GM19468 (cell line): ENCODE results near the gene HOXB8.

Experiments used
- ATAC-seq: cut with Tn5 transposase; IDR thresholded peaks from one replicate; pipeline ENCODE4 v1.9.1; 2021; ENCODE audit warnings: mild to moderate bottlenecking, moderate library complexity, moderate number of reproducible peaks; ENCODE audit not compliant: unreplicated experiment; ENCODE audit errors: extremely low read depth

The HOXB8 gene

DNA sequence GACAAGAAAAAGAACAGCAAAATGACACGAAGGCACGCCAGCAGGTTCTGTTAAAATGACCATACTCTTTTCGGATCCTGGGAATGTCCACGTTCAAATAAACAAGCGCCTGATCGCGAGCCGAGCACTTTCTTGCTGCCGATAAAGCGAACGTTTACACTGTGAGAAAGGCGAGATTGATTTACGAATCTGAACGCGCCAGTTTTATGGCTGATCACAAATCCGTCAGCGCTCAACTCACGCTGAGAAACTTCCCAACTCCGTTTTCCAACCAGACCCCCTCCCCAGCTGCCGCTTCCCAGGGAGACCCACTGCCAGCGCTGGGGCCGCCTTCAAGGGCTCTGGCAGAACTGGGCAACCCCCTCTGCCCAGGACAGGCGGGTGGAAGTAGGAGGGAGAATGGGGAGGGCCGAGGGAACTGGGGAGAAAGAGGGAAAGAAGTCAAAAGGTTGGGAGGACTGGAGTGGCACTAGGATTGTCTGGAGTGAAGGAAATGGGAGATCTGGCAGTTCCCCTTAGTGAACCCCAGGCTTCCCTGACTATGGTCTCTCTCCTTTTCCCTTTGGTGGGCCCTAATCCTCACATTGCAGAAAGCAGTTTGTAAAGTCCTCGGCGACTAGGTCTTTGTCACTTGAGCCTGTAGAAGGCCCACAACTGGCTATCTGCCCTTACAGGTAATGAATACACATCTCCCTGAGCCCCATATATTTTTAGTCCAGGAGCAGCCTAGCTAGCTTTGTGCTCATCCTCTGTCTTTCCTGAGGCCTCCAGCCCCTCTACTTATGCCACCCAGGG lies 43.9 kb downstream of the HOXB8 start:
- no peak for ATAC-seq

DNA sequence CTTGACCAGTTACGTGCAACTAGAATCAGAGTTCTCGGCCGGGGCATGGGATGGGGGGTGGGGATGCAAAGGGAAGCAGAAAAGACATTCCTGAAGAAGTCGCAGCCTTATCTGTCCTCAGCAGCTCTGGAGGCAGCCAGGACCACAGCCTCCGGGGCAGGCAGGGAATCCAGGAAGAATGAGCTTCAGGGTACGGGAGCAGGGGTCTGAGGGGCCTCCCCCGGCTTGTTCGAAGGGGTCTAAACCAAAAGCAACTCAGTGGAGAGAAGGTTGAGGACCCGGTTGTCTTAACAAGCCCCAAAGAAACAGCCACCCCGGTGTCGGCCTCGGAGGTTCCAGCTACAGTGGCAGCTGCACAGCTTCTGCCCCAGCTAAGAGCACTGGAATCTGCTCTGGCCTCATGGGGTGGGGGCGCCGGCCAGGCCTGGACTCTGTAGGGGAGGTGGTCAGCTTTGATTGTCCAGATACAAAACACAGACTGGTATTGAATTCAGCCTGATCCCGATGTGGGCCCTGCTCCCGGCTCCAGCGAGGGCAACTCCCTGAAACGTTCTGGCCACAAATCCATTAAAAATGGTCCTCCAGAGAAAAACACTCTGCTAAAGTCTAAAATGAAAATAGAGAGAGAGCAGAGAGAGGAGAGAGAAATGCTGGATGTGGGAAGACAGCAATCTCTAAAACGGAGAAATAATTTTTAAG lies 44.6 kb downstream of the HOXB8 start:
- no peak for ATAC-seq

DNA sequence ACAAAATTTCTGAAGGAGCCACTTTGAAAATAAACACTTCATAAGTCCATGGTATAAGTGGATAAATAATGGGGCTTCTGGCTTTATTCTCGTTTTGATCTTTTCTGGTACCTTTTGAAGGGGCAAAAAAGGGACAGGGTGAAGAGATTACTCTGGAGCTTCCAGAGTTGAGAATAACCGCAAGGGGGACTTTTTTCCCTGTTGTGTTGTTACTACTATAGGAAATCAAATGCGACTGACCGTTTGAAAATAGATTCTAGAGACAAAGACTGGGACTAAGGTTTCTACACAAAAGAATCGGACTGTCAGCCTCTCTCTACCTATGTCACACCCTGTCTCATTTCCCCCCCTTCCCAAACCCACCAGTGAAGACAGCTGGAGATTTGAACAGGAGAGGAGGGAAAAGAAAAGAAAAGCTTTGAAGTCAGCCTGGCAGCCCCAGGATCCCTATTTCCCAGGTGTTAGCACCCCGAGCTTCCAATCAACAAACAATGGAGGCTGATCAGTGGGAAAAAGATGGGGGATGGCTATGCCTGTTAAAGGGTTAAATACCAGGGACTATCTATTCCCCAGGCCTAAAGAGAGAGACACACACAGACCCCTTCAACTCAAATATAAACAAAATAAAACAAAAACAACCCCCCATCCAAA lies 45.3 kb downstream of the HOXB8 start:
- no peak for ATAC-seq

DNA sequence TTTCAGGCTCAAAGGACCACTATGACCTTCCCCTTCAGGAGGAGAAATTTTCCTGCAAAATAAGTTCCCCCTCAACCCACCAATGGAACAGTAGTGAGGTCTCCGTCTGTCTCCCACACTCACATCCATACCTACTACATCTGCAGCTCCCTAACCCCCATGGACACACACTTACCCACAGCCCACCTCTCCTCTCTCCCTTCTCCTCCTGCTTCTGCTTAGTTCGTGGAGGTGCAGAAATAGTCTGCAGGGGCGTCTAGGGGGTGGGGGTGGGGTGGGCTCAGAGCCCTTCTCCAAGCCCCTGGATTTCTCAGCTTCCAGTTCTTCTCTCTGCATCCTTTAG lies 45.9 kb downstream of the HOXB8 start:
- no peak for ATAC-seq

DNA sequence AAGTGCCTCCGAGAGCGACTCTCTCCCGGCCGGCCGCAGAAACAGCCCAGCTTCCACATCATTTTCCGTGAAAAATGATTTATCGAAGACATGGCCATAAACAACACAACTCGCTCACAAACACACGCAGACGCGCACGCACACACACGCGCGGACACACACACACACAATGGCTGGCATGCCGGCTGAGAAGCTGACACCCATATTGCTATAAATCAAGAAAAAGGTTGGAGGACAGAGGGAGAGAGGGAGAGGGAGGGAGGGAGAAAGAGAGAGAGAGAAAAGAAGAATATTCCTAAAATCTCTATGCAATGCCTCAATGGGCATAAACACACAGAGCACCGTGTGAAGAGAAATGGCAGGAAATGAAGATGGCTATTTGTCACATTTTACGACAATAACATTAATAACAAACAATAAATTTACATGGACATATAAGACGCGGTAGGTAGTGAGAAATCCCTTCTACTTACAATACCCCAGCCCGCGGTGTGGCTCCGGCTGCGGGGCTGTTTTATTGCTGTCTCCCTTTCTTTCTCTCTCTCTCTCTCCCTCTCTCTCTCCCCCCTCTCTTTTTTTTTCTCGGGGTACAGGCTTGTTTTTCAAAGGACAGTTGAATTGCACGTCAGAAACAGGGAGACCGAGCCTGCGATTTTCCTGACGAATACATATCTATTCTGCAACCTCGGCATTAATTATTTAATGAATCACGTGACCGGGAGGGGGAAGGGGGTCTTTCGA lies 46.4 kb downstream of the HOXB8 start:
- no peak for ATAC-seq

DNA sequence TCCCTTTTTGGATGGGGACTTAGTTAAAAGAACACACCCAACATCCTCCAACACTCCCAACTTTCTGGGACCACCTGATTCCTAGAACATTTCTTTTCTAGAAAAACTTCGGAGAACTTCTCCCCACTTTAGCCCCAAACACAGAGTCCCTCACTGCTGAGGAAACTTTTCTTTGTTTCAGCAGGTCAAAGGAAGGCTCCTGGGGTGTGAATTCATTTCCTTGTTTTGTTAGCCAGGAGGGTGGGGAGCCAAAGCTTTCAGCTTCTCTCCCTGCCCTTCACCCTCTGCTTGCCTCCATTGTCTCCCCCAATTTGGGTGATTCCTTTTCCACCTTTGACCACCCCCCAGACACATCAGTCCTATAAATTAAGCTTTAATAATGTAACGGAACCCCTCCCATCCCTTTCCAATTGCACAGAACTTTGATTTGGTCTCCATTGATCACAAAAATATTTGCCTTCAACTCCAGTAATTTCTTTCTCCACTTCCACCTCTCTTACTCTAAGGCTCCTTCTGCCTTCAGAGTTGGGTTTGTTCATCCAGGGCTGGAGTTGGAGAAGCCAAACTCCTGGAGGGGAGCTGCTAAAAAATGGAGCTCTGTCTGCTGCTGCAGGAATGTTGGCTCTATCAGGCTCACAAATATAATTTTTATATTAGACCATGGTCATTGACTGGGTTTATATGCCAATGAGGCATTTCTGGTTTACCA lies 47.3 kb downstream of the HOXB8 start:
- ATAC-seq, result no peak

DNA sequence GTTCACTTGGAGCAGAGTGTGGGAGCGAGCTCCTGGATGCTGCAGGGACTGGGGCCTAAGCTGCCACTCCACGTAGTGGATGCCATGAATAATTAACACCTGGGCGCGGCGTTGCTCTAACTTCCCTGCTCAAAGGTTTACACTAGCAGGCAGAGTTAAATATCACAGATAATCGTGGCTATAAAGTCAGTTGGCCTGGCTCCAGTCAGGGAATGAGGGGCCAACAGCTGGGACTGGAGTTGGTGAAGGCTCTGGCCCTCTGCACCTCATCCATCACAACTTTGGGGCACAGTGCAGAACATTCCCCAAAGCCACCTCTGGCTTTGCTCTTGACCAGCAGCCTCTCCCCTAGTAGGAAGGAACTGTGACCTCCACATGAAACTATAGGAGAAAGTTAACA lies 47.9 kb downstream of the HOXB8 start:
- no peak for ATAC-seq

DNA sequence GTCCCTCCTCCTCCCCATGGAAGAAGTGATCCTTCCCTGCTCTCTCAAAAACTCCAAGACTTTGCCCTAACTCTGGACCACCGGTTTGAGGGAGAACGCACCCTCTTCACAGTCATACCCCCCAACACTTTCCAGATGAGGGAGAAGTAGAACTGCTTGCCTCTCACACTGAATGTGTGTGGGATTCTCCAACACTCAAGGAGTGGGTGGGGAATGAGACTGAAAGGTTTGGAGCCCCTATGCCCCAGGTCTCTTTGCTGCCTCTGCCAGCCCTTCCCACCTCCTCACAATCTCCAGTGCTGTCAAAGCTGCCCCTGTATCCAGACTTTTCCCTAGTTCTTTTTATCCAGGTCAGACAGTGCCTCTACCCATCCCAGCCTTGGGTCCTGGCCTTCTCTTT lies 48.4 kb downstream of the HOXB8 start:
- no peak for ATAC-seq

DNA sequence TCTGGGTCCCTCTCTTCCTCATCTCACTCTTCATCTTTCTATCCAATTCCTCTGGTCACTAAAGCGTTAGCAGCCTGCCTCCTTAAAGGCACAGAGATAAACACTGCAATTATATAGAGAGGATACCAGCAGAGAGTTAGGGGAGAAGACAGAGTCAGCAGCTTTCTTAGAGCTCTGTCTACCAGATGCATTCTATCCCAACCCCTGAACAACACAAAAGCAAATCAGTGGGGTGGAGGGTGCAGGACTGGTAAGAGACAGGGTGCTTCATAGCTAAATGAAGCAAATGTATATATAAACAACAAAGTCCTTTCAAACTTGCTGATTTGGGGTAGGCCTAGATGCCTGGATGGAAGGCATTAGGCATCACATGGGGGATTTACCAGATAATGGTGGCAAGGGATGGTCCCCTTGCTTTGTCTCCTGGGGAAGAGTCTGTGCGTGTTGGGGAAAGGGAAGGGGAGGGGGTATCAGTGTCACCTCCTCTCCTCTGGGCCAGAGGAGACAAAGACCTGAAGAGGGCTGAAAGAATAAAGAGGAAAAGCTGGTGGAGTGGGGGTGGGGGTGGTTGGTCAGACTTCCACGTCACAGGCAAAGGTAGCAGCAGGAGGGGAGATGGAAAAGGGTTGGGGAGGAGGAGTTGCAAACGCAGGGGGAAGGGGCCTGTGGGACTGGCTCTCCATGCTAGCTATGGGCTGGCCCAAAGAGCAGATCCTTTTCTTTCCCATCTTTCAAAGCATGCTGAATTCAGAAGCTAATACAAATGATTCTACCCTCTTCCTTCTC lies 49.0 kb downstream of the HOXB8 start:
- no peak for ATAC-seq

DNA sequence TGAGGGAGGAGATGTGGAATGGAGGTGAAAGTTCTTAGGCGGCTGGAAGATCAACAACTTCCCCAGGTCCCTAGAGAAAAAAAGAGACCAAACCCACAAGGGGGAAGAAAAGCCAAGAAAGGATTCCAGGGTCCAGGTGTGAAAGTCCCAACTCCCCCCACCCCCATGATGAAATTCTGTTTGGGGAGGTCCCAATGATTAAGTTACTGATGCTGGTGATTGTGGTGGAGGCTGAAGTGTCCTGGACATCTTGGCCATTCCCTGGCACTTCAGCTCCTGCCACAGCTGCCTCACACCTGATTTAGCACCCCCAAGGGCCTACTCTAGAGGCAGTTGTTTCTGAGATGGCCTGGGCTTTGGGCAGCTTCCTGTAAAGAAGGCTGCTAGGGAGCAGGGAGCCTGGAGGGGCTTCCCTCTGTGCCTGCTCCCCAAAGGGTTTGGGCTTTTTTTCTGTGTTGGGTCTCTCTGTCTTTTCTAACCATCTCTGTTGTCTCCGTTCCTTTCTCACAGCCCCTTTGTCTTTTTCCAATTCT lies 50.0 kb downstream of the HOXB8 start:
- no peak for ATAC-seq

DNA sequence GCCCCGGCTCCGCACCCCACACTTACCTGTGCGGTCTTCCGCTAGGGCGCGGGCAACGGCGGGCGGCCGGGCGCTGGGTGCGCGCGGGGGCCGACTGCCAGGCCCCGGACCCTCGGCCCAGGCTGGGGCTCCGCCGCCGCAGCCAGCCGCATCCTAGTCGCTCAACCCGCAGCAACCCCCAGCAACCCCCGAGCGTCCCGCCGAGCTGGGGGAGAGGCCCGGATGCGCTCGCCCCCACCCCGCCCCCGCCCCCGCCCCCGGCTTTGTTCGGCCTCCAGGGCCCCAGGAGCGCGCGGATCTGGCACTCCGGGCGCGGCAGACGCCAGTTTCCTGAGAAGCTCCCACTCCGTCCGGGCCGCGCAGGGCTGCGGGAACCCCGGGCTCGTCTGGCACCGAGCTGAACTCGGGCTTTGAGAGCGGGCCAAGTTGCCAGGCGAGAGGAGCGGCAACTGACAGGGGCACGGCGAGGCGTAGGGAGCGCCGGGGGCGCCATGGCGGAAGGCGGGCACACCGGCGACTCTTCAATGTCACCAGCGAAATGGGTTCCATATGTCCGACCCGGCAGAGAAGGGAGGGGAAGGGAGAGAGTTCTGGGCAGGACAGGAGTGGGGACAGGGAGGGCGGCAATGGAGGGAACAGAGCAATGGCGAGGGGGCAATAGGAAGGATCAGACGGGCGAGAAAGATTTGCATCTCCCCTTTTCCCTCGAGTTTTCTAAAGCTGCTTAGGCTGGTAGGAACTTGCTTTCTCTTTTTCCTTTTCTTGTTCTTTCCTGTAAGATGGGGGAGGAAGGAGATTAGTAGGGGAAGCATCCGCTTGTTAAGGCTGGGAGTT lies 50.7 kb downstream of the HOXB8 start:
- ATAC-seq, result no peak

DNA sequence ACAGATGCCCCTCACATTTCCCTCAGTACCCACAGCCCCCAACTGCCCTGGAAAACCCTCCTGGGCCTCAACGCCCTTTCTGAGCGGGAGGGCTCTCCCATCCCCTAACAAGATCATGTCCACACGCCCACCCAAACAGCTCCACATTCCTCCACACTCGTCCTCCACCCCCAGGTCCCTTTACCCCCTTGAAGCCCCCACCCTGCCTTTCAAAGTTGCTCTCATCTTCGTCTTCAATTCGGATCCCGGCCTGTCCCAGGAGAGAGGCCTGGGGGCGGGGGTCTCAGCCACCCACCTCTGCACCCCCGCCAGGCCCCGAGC lies 51.3 kb downstream of the HOXB8 start:
- no peak for ATAC-seq

DNA sequence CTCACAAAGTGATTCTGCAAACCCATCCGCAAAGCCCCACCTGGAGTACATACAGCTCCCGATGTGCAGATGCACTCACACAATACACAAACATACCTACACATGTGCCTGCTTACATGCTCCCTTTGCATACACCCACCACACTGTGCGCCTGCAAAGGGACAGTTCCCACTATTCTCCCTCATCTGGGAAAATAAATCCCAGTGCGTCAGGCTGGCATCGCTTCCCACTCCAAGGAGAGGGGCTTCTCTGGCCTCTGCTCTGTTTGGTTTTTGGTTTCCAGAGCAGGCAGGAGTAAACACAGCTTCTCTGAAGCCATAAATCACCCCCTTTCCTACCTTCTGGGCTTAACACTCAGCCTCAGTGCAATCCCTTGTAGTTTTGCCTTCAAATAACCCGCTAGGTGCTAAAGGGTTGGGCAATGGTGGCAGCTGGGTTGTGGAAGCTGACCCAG lies 51.7 kb downstream of the HOXB8 start:
- ATAC-seq, result no peak

DNA sequence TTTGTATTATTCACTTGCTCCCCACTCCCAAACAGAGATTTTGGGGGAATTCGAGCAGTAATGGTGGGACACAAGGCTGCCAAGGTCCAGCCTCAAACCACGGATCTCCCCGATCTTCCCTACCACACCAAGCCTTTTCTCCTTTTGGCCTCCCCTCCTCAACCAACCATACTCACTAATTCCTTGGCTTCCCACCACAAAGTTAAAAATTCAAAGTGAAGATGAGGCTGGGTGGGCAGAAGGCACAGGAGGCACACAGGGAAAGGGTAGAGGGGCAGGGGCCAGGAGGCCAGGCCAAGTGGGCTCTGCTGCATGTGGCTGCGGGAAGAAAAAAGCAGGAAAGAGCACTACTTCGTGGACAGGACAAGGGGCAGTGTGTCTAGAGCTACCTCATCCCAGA lies 52.2 kb downstream of the HOXB8 start:
- no peak for ATAC-seq
